LNCaP clone FGC (cell line): Measurements from ENCODE around the gene TBCCD1.
"Not testable (repeated sequence)": the region's sequence is repeated elsewhere in the genome, so short reads cannot be mapped to it uniquely, and the experiment has no call there.

Source experiments
- DNase-seq: peaks from one replicate; pipeline ENCODE4 v3.0.0-alpha.2; 2011; ENCODE audit warnings: low read depth
- H3K4me3 ChIP-seq: 2 replicates; pipeline ENCODE4 v1.5.1; 2011; ENCODE audit warnings: mild to moderate bottlenecking, low read depth, low read length, control low read depth
- TF ChIP-seq, protein P1 (sequence below): IDR thresholded peaks from 2 replicates; pipeline ENCODE4 v1.5.1; 2012; ENCODE audit warnings: mild to moderate bottlenecking; ENCODE audit not compliant: control insufficient read depth, insufficient read depth; ENCODE audit errors: extremely low read depth

TBCCD1 gene

DNA sequence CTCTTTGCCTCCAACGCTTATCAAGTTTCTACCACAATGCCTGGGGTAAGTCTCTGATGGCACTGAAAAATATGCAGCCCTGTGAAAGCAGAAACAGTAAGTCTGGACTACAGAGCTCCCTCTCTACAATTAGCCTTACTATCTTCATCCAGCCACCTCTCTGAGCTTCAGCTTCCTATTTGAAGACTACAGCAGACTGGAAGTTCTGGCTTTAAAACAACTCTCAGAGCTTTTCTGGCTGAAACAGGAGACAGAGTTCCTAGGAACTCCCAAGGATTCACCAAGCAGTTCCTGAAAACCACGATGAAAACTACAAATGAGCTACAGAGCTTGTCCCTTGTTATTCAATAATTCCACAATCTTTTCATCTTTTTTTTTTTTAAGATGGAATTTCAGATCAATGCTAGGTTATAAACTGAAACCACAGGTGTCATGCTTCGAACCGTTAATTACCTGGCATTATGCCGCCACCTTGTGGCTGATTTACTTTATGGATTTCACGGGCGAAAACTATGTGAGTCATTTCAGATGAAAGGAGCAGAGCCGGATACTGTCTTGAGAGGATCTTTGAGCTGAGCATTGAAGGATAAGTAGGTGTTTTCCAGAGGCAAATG, 26.8 kb downstream of the TBCCD1 start:
- H3K4me3 ChIP-seq = no peak overlapping the region
- peak; percentile 46 for DNase-seq
- TF ChIP-seq, protein P1, sequence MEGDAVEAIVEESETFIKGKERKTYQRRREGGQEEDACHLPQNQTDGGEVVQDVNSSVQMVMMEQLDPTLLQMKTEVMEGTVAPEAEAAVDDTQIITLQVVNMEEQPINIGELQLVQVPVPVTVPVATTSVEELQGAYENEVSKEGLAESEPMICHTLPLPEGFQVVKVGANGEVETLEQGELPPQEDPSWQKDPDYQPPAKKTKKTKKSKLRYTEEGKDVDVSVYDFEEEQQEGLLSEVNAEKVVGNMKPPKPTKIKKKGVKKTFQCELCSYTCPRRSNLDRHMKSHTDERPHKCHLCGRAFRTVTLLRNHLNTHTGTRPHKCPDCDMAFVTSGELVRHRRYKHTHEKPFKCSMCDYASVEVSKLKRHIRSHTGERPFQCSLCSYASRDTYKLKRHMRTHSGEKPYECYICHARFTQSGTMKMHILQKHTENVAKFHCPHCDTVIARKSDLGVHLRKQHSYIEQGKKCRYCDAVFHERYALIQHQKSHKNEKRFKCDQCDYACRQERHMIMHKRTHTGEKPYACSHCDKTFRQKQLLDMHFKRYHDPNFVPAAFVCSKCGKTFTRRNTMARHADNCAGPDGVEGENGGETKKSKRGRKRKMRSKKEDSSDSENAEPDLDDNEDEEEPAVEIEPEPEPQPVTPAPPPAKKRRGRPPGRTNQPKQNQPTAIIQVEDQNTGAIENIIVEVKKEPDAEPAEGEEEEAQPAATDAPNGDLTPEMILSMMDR = peak; percentile 77

DNA sequence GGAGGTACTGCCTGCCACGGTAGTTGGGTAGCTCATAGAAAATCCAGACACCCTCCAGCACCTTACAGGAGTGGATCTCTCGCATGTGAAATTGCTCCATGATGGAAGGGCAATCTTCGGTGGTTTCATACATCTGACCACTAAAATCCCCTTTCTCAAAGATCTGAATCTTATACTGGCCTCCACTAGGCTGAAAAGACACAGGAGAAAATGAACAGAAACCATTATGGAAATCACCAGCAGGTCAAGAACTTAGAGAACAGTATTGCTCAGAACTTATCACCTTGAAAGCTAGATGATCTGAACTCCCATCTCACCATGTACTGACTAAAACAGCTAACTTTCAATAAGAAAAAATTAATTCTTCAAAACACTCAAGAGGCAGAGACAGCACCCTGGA, 28.4 kb downstream of the TBCCD1 start:
- TF ChIP-seq, protein P1 = no peak
- DNase-seq = no peak
- no peak overlapping the region for H3K4me3 ChIP-seq

DNA sequence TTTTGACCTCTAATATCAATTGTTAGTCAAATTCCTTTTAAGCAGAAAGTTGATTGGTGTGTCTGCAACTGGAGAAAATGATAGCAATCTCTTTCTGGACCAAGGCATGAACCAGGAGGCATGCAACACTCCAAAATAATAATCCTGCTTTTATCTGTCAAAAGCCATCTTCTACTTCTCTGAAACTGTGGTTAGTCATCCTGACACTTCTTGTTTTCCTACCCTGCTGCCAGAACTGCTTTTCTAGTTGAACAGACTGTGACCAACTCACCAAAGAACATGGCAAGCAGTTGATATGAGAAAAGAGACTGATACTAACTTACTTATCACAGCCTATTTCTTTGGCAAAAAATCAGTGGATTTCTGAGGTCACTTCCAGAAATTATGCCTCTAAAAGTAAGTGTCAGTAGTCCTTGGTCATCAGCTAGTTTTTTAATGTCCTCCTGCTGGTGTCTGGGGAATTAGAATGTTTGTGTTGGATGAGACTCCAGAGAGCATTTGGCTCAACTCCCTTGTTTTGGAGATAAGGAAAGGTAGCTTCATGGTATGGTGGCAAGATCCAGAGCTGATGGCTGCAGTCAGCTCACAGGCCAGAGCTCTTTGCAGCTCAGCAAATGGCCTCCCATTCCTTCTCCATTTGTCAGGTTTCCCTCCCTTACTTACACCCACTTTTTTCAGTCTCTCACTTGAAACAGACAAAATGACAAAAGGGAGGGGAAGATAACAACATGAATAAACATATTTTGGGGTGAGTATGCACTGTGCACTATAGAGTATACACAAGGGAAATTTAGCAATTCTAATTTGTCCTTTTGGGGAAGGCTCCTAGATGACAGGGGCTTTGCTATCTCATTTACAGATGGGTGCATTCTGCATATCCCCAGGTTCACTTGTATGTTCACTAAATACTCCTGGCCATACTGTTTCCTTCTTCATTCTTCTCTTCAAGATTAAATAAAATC, 30.0 kb downstream of the TBCCD1 start:
- no peak overlapping the region for H3K4me3 ChIP-seq
- TF ChIP-seq, protein P1 = no peak
- peak; percentile 62 for DNase-seq

DNA sequence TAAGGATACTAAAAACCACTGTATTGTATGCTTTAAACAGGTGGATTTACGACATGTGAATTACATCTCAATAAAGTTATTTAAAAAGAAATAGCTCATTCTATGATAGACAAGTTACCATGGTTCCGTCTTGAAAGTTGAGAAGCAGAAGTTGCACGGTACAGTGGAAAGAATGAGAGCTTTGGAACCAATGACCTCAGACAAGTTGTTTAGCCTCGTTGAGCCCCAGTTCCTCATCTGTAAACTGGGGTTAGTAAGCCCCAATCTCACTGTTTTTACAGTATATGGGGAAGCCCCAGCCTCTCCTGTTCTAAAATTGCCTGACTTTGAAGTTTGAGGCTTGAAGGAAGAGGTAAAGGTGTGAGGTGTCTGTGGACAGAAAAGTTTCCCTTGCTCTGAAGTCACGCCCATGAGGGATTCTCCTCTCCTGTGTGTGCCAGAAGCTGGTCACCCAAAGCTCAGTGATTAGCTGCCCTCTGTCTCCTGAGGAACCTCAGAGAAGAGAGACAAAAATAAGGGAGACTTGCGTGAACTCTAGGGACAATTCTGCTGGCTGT, 32.9 kb downstream of the TBCCD1 start:
- TF ChIP-seq, protein P1 = no peak
- H3K4me3 ChIP-seq = no peak overlapping the region
- DNase-seq = no peak

DNA sequence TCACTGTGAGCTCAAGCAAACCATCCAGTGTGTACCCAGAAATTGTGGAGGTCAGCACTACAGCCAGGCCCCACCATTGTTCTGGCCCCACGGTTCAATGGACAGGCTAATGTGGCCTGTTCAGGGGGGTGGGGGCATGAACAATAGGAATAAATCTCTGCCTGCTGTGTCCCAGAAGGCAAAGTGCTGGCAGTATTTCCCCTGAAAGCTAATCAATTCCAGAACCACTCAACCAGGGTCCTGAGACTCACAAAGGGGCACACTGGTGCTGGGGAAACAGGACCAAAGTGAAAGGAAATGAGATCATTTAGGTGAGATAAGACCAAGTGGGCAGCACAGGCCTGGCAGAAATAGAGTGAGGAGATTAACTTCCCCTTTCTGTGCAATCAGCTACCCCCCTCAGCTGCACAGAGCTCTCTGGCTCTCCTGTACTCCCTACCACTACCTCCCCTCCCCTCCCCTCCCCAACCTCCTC, 34.5 kb downstream of the TBCCD1 start:
- H3K4me3 ChIP-seq = no peak overlapping the region
- TF ChIP-seq, protein P1 = no peak
- DNase-seq = no peak

DNA sequence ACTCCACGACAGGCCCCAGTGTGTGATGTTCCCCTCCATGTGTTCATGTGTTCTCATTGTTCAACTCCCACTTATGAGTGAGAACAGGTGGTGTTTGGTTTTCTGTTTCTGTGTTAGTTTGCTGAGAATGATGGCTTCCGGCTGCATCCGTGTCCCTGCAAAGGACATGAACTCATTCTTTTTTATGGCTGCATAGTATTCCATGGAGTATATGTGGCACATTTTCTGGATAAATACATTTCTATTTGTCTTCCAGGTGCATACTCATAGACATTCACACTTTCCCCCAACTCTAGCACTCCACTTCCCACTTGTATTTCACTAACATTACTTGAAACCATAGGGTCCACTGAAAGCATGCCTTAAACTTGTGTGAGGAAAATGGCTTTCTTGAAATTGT, 35.4 kb downstream of the TBCCD1 start:
- H3K4me3 ChIP-seq, DNase-seq: not testable (repeated sequence)

DNA sequence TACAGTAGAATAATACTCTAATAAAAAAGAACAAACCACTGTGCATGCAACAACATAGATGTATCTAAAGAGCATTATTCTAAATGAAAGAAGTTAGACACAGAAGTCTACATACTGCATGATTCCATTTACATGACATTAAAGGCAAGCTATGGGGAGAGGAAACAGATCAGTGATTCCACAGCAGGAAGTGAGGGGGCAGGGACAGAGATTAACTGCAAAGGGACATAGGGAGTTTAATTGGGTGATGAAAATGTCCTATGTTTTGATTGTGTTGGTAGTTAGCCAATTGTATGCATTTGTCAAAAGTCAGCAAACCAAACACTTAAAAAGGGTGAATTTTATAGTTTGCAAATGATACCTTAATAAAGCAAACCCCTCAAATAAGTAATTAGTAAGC, 36.7 kb downstream of the TBCCD1 start:
- TF ChIP-seq, protein P1 = no peak
- no peak for DNase-seq
- H3K4me3 ChIP-seq = no peak overlapping the region
